ENCODE measurements around the gene OR6C75.

- no peak for TF ChIP-seq POLR2A (IDR thresholded peaks at IDR 0.05; ENCODE audit: low read depth, low read length)
- no peak for TF ChIP-seq TAF1 (IDR thresholded peaks at IDR 0.05; ENCODE audit: borderline replicate concordance, low read depth, low read length)
- TF ChIP-seq POLR2AphosphoS5 (IDR thresholded peaks at IDR 0.05; ENCODE audit: low read depth, low read length): no peak
Measured at GRCh38 chr12:55314043-55314442, 48.7 kb upstream of the OR6C75 start, which contains the start of gene OR6C1.
